A673 (cell line): ENCODE measurements around the gene ADAM8.

Experiments used
- CTCF ChIP-seq: fragments of 300-800, 200-600 bp; sonication (generic); conservative IDR thresholded peaks from 2 replicates; pipeline ENCODE4 v1.5.1; 2017; ENCODE audit warnings: low read depth, mild to moderate bottlenecking, antibody characterized with exemption, low read length, moderate library complexity, mixed read lengths
- EZH2 ChIP-seq: fragments of 200-600 bp; sonication (generic); IDR thresholded peaks from 2 replicates; pipeline ENCODE4 v1.6.1; 2017; ENCODE audit warnings: borderline replicate concordance, low read depth, mild to moderate bottlenecking, mixed read lengths, antibody characterized with exemption, low read length; ENCODE audit not compliant: poor library complexity, severe bottlenecking

- TF ChIP-seq CTCF (no peak), EZH2 (no peak)
Measured at GRCh38 chr10:133309100-133309719, 32.5 kb upstream of the ADAM8 start.
